Testis (tissue), 3 donors: ENCODE data around the gene FAM163B. TPM values are rescaled to one million over a fixed set of nuclear protein-coding genes. Genes with fewer than 3 reads are reported as not detected.

Experiments
- DNase-seq: peaks from one replicate; pipeline ENCODE4 v3.0.0-alpha.2; 2019
- H3K27ac ChIP-seq, 2 donors: fragments of 200-600 bp; sonication (generic); one replicate each; pipeline ENCODE4 v1.5.1; 2019
- H3K27me3 ChIP-seq: fragments of 200-600 bp; sonication (generic); one replicate; pipeline ENCODE4 v1.5.1; 2019
- H3K36me3 ChIP-seq: fragments of 200-600 bp; sonication (generic); one replicate; pipeline ENCODE4 v1.5.1; 2017; ENCODE audit warnings: low read depth; ENCODE audit errors: missing control alignments
- H3K4me1 ChIP-seq: fragments of 200-600 bp; sonication (generic); one replicate; pipeline ENCODE4 v1.5.1; 2019
- H3K4me3 ChIP-seq, 2 donors: fragments of 200-600 bp; sonication (generic); one replicate each; pipeline ENCODE4 v1.5.1; 2017 to 2019
- H3K9me3 ChIP-seq: fragments of 200-600 bp; sonication (generic); one replicate; pipeline ENCODE4 v1.5.1; 2017
- CTCF ChIP-seq, 3 experiments: fragments of 450-650 bp in 2 of 3; fragments of 200-600 bp in 1 of 3; sonication (generic) in 1 of 3; IDR thresholded peaks; one replicate each; pipeline ENCODE4 v1.5.1; 2016 to 2019; ENCODE audit warnings: antibody characterized with exemption in 3 of 3, mild to moderate bottlenecking in 2 of 3, moderate library complexity in 1 of 3
- POLR2A ChIP-seq: fragments of 450-650 bp; IDR thresholded peaks from one replicate; pipeline ENCODE4 v1.6.1; 2017; ENCODE audit warnings: antibody characterized with exemption, mild to moderate bottlenecking, moderate library complexity
- whole genome bisulfite sequencing, 2 donors: methylation state at CpG; one replicate each; pipeline ENCODE4 v1.1.5; 2018; 5-methylcytosine and 5-hydroxymethylcytosine counted together
- intact Hi-C: fragments of 100-400 bp; cut with DNase I; formaldehyde crosslinking; loops from one replicate; pipeline ENCODE4 v1.15.1; 2023; ENCODE audit warnings: low total_unique reads
- polyA plus RNA-seq: library from polyadenylated mRNA; stranded (reverse); fragments of 350-450 nt; fragmentation: Illumina TruSeq; extraction: RNeasy Lipid Tissue Mini Kit (QIAGEN cat#74804); gene quantifications from one replicate; pipeline ENCODE4 v1.2.3, GENCODE V29; 2014; ENCODE audit warnings: low read depth, low replicate concordance; ENCODE audit not compliant: insufficient read depth
- total RNA-seq, 2 donors: library from RNA; depleted of rRNA; stranded (reverse); fragments of >200 nt; gene quantifications; one replicate each; pipeline ENCODE4 v1.2.3, GENCODE V29; 2016

FAM163B gene
- total and polyA plus RNA-seq, 3 donors from 2014 or later, result 2.2 to 3.8 (median 2.8) TPM

GRCh38 chr9:133612816-133613215 is 3.6 kb upstream of the FAM163B start:
- Histone ChIP-seq H3K36me3 (no peaks in the 10 kb centered on the region), H3K9me3 (no peaks in the 10 kb centered on the region), H3K4me3 (no peak overlapping the region), H3K27ac (no peak overlapping the region), H3K27me3 (no peaks in the 10 kb centered on the region), H3K4me1 (peaks cover 2% of the 10 kb centered on the region)
- intact Hi-C loops, result no loop called here
- no peak for DNase-seq
- 90 to 91% methylated on average over 7 to 8 of the region's 8 CpGs for WGBS, 2 donors
- TF ChIP-seq CTCF (IDR thresholded peaks at IDR 0.05), result no peak
- TF ChIP-seq POLR2A, result no peak

GRCh38 chr9:133612051-133612450 is 2.9 kb upstream of the FAM163B start:
- H3K27ac ChIP-seq, result no peak overlapping the region
- no peaks in the 10 kb centered on the region for H3K36me3 ChIP-seq
- WGBS, 2 donors, result 69 to 81% methylated on average over 9 of the region's 9 CpGs
- peaks cover 2% of the 10 kb centered on the region for H3K4me1 ChIP-seq
- H3K9me3 ChIP-seq, result no peaks in the 10 kb centered on the region
- no peaks in the 10 kb centered on the region for H3K27me3 ChIP-seq
- H3K4me3 ChIP-seq, result no peak overlapping the region
- intact Hi-C loops, result no loop called here
- DNase-seq, result no peak
- TF ChIP-seq POLR2A, result no peak
- no peak for TF ChIP-seq CTCF (IDR thresholded peaks at IDR 0.05)

GRCh38 chr9:133610845-133611244 is 1.7 kb upstream of the FAM163B start:
- DNase-seq, result no peak
- Histone ChIP-seq H3K36me3 (no peaks in the 10 kb centered on the region), H3K4me3 (no peak overlapping the region), H3K27ac (no peak overlapping the region), H3K27me3 (no peaks in the 10 kb centered on the region), H3K4me1 (peaks cover 2% of the 10 kb centered on the region), H3K9me3 (no peaks in the 10 kb centered on the region)
- 81 to 86% methylated on average over 5 of the region's 5 CpGs for WGBS, 2 donors
- no peak for TF ChIP-seq CTCF (IDR thresholded peaks at IDR 0.05)
- TF ChIP-seq POLR2A, result no peak
- intact Hi-C loops, result no loop called here

- Histone ChIP-seq H3K9me3 (no peaks in the 10 kb centered on the region), H3K27me3 (no peaks in the 10 kb centered on the region), H3K27ac (no peak overlapping the region), H3K36me3 (no peaks in the 10 kb centered on the region), H3K4me1 (peaks cover 2% of the 10 kb centered on the region), H3K4me3 (peak overlapping the region in 1 of 2 donors; percentile 36)
- DNase-seq, result no peak
- intact Hi-C loops, result no loop called here
- WGBS, 2 donors, result 3 to 12% methylated on average over 21 to 32 of the region's 41 CpGs
- no peak for TF ChIP-seq CTCF (IDR thresholded peaks at IDR 0.05)
- no peak for TF ChIP-seq POLR2A
Observed at GRCh38 chr9:133608889-133609288, 300 bp downstream of the FAM163B start.

GRCh38 chr9:133608382-133608781 is 807 bp downstream of the FAM163B start:
- no peaks in the 10 kb centered on the region for H3K27me3 ChIP-seq
- WGBS, 2 donors, result 53 to 75% methylated on average over 7 of the region's 7 CpGs
- H3K27ac ChIP-seq, result no peak overlapping the region
- H3K4me3 ChIP-seq, result no peak overlapping the region
- DNase-seq, result no peak
- H3K36me3 ChIP-seq, result no peaks in the 10 kb centered on the region
- TF ChIP-seq POLR2A (no peak), CTCF (IDR thresholded peaks at IDR 0.05) (no peak)
- intact Hi-C loops, result no loop called here
- H3K4me1 ChIP-seq, result peaks cover 2% of the 10 kb centered on the region
- no peaks in the 10 kb centered on the region for H3K9me3 ChIP-seq
